Activated CD8-positive, alpha-beta T cell treated with anti-CD3 and anti-CD28 coated beads, Interleukin-2, amount 10 ng/mL, durations not matched to agents 7 days and 5 days (primary cell): ENCODE data around the gene C6orf47. TPM values are rescaled to one million over a fixed set of nuclear protein-coding genes. Genes with fewer than 3 reads are reported as not detected.
A peak's percentile ranks its signal among the peaks of the same experiment; 100 is the strongest.

Experiments used
- ATAC-seq: fragments of 150-1000 bp; cut with Tn5 transposase; one replicate; pipeline ENCODE4 v1.10.0; 2021; ENCODE audit warnings: moderate library complexity
- CTCF ChIA-PET: fragments of 350-600 bp; sonication (Branson Sonifier 250); formaldehyde crosslinking; loops from one replicate; lab custom pipeline; 2021; ENCODE audit warnings: antibody characterized with exemption; lab: Charles Lee
- POLR2A ChIA-PET: fragments of 350-600 bp; sonication (Branson Sonifier 250); formaldehyde crosslinking; loops from one replicate; lab custom pipeline; 2021; ENCODE audit warnings: antibody characterized with exemption; lab: Charles Lee
- DNase-seq: peaks from one replicate; pipeline ENCODE4 v3.0.0-alpha.2; 2020
- H3K27ac Mint-ChIP-seq: one replicate; pipeline ENCODE4 v1.8.0; 2021; ENCODE audit warnings: mild to moderate bottlenecking, mixed read lengths
- H3K27me3 Mint-ChIP-seq: one replicate; pipeline ENCODE4 v1.8.0; 2021; ENCODE audit warnings: low read depth, mixed read lengths
- H3K36me3 Mint-ChIP-seq: one replicate; pipeline ENCODE4 v1.8.0; 2021; ENCODE audit warnings: low read depth, mixed read lengths
- H3K4me1 Mint-ChIP-seq: one replicate; pipeline ENCODE4 v1.8.0; 2021; ENCODE audit warnings: low read depth, mixed read lengths
- H3K4me3 Mint-ChIP-seq: one replicate; pipeline ENCODE4 v1.8.0; 2021; ENCODE audit warnings: mild to moderate bottlenecking, mixed read lengths
- H3K9me3 Mint-ChIP-seq: one replicate; pipeline ENCODE4 v1.8.0; 2022; ENCODE audit warnings: mixed read lengths; ENCODE audit not compliant: insufficient read depth
- total RNA-seq, 2 experiments: library from RNA; stranded (reverse); gene quantifications; one replicate each; pipeline ENCODE4 v1.2.3, GENCODE V29; 2021

Gene C6orf47
- total RNA-seq, 2 experiments from 2014 or later, result 22.5 to 23.8 TPM

DNA sequence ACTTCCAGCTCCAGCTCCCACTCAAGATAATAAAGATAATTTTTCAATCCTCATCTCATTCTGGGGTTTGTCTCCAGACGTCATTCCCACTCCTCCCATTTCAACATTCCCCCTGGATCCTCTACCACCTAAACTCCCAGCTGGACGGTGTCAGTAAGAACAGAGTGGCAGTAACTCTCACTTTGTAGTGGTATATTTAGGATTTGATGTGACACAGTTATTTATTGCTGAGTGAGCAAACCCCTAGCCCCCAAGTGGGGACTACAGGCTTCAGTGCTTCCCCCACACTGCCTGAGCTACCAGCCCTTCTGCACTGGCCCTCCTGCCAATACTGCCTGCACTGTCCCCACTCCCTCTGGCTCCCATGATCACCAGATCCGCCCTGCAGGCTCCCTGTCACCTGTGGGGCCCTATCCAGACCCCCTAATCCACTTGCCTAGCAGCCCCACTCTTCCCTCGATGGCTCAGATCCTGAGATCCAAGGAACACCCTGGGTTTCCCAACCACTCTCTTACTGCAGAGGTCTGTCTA, 2.4 kb downstream of the C6orf47 start:
- Mint-ChIP-seq H3K4me1 (peaks cover 80% of the 10 kb centered on the region), H3K4me3 (peak overlapping the region; percentile 91), H3K27ac (peak overlapping the region; percentile 89), H3K27me3 (no peaks in the 10 kb centered on the region), H3K9me3 (no peaks in the 10 kb centered on the region), H3K36me3 (peaks cover 71% of the 10 kb centered on the region)
- ATAC-seq (no peak), DNase-seq (no peak)
- ChIA-PET POLR2A (interaction anchor here (0.8 to 1.1 kb wide), 2 partner anchors 13 to 82 kb away, joined by 3 read pairs; no protein-coding TSS in a partner anchor), CTCF (interaction anchor here (1.3 to 1.4 kb wide), 2 partner anchors 62 to 172 kb away, joined by 3 to 4 read pairs; no protein-coding TSS in a partner anchor)

- ChIA-PET CTCF (interaction anchor here (1.2 to 1.4 kb wide), 3 partner anchors 61 to 173 kb away, joined by 3 to 5 read pairs (median 4); no protein-coding TSS in a partner anchor), POLR2A (interaction anchor here (0.8 to 6.8 kb wide), 4 partner anchors 7 to 81 kb away, joined by 3 to 109 read pairs (median 3); partner anchors contain the start of genes CSNK2B and GPANK1)
- H3K4me3 Mint-ChIP-seq, result peak overlapping the region; percentile 91
- H3K27me3 Mint-ChIP-seq, result no peaks in the 10 kb centered on the region
- H3K27ac Mint-ChIP-seq, result peak overlapping the region; percentile 89
- H3K9me3 Mint-ChIP-seq, result no peaks in the 10 kb centered on the region
- H3K36me3 Mint-ChIP-seq, result peaks cover 69% of the 10 kb centered on the region
- peak; percentile 73 for DNase-seq
- ATAC-seq, result no peak
- H3K4me1 Mint-ChIP-seq, result peaks cover 78% of the 10 kb centered on the region
These were observed 3.0 kb downstream of the C6orf47 start for GRCh38 chr6:31657406-31658157.

DNA sequence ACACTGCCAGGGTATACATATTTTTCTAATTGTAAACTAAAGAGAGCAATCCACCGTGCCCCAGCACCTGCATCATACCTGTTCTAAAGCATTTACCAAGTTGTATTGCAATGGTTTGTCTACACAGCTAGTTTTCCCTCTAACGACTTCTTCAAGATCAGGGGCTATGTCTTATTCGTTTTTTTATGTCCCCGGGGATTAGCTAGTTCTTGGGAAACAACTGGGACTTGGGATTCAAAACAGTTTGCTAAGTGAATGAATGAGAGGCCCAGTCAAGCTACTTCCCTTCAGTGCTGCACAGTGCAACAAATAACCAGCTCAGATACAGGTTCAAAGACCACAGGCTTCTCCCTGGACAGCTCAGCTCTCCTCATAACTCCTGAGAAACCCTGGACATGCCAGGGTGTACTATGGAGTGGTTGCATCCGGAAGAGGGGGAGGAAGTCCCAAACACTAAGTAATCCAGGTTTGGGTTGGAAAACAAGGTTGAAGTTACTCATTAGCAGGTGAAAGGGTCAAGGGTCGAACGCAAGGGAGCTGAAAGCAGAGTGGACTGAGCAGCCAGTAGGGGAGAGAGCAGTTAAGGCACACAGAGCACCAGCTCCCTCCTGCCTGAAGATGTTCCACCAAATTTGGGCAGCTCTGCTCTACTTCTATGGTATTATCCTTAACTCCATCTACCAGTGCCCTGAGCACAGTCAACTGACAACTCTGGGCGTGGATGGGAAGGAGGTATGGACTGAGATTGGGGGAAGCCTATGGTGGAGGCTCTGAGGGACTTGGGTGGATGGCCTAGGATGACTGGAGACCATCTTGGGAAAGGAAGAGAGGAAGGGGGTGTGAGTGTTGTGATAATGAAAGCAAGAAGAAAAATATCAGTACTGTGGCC, 5.0 kb downstream of the C6orf47 start, which contains the start of gene APOM:
TSS of gene APOM (plus strand) at position 546 of the 889 bp plus-strand sequence. CDS start at position 619, 73 bp downstream.
- ATAC-seq (no peak), DNase-seq (no peak)
- ChIA-PET POLR2A (interaction anchor here (1.7 to 6.8 kb wide), 2 partner anchors 9 to 48 kb away, joined by 5 to 109 read pairs; partner anchors contain the start of genes ABHD16A, CSNK2B and GPANK1), CTCF (interaction anchor here (1.1 kb wide), 1 partner anchor 174 kb away, joined by 5 read pairs; no protein-coding TSS in a partner anchor)
- Mint-ChIP-seq H3K27me3 (no peaks in the 10 kb centered on the region), H3K36me3 (peaks cover 63% of the 10 kb centered on the region), H3K27ac (peak within 1 kb of the TSS; percentile 54), H3K4me3 (no peak within 1 kb of the TSS), H3K9me3 (no peaks in the 10 kb centered on the region), H3K4me1 (peaks cover 70% of the 10 kb centered on the region)

GRCh38 chr6:31654574-31655348, 5.8 kb downstream of the C6orf47 start:
- ATAC-seq (no peak), DNase-seq (no peak)
- ChIA-PET POLR2A (interaction anchor here (0.9 to 6.8 kb wide), 5 partner anchors 10 to 178 kb away, joined by 3 to 109 read pairs (median 5); partner anchors contain the start of genes ABHD16A, CSNK2B, GPANK1 and HSPA1B), CTCF (interaction anchor here (0.6 to 4.3 kb wide), 4 partner anchors 10 to 175 kb away, joined by 3 to 34 read pairs (median 4); partner anchors contain the start of genes CSNK2B and GPANK1)
- peaks cover 69% of the 10 kb centered on the region for H3K4me1 Mint-ChIP-seq
- H3K4me3 Mint-ChIP-seq, result peak overlapping the region; percentile 43
- H3K27ac Mint-ChIP-seq, result no peak overlapping the region
- peaks cover 60% of the 10 kb centered on the region for H3K36me3 Mint-ChIP-seq
- no peaks in the 10 kb centered on the region for H3K9me3 Mint-ChIP-seq
- H3K27me3 Mint-ChIP-seq, result no peaks in the 10 kb centered on the region

DNA sequence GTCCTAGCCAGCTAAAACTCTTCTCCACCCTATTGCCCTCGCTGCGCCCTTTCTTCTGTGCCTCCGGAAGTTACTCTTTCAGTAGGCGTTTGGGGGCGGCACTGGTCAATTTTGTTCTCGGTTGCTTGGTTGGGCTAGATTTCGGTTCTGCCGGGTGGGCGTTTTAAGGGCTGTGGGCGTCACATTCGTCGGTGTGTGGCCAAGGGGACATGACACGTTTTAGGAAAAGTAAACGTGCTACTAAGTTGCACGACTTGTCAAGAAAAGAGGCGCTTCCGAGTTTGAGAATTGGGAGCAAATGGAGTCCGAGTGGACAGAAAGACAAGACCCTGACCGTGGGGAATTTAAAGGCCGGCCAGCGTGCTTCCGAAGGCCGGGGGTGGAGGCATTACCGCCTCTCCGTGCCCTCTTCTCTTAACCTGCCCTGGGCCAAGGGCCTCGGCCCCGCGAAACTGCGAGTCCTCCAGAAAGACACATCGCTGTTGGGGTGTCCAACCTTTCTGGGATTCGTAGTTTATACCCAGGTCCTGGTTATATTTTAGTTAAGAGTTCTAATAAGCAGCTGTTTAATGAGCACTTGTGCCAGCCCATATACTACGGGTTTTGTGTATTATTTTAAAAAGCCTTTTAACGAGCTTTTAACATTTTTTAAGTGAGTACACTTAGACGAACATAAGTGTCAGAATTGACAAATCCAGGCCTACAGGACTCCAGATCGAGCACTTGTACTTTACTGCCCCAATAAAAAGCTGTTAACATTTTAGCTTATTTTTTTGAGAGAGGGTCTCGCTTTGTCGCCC, 7.5 kb downstream of the C6orf47 start:
- no peaks in the 10 kb centered on the region for H3K27me3 Mint-ChIP-seq
- peak overlapping the region; percentile 96 for H3K4me3 Mint-ChIP-seq
- DNase-seq (peak; percentile 93), ATAC-seq (peak; percentile 72)
- POLR2A ChIA-PET, result interaction anchor here (0.7 to 6.8 kb wide), 33 partner anchors 8 to 1189 kb away, joined by 3 to 109 read pairs (median 3); partner anchors contain the start of genes ATP6V1G2, C6orf47, CSNK2B and DDX39B
- H3K4me1 Mint-ChIP-seq, result peaks cover 66% of the 10 kb centered on the region
- H3K27ac Mint-ChIP-seq, result peak overlapping the region; percentile 98
- no peaks in the 10 kb centered on the region for H3K9me3 Mint-ChIP-seq
- CTCF ChIA-PET, result interaction anchor here (0.7 to 4.3 kb wide), 12 partner anchors 8 to 211 kb away, joined by 3 to 34 read pairs (median 4); partner anchors contain the start of genes ATP6V1G2, CSNK2B, DDX39B and GPANK1
- H3K36me3 Mint-ChIP-seq, result peaks cover 59% of the 10 kb centered on the region

- Mint-ChIP-seq H3K9me3 (no peaks in the 10 kb centered on the region), H3K4me3 (peak overlapping the region; percentile 96), H3K4me1 (peaks cover 55% of the 10 kb centered on the region), H3K36me3 (peaks cover 59% of the 10 kb centered on the region), H3K27me3 (no peaks in the 10 kb centered on the region), H3K27ac (peak overlapping the region; percentile 98)
- DNase-seq (no peak), ATAC-seq (peak; percentile 59)
- POLR2A ChIA-PET, result interaction anchor here (0.6 to 6.8 kb wide), 28 partner anchors 10 to 1193 kb away, joined by 3 to 109 read pairs (median 4); partner anchors contain the start of genes ATP6V1G2, C6orf47, CSNK2B and DDX39B
- CTCF ChIA-PET, result interaction anchor here (0.9 to 4.3 kb wide), 9 partner anchors 12 to 176 kb away, joined by 3 to 34 read pairs (median 4); partner anchors contain the start of genes CSNK2B, DDX39B, GPANK1 and HSPA1B
These were observed 8.9 kb downstream of the C6orf47 start for GRCh38 chr6:31651602-31652191.

- H3K36me3 Mint-ChIP-seq, result peaks cover 69% of the 10 kb centered on the region
- no peaks in the 10 kb centered on the region for H3K27me3 Mint-ChIP-seq
- peaks cover 28% of the 10 kb centered on the region for H3K4me1 Mint-ChIP-seq
- POLR2A ChIA-PET, result interaction anchor here (2.5 kb wide), 1 partner anchor 20 kb away, joined by 7 read pairs; the partner anchor contains the start of gene GPANK1
- H3K27ac Mint-ChIP-seq, result peak overlapping the region; percentile 10
- DNase-seq (no peak), ATAC-seq (no peak)
- no peaks in the 10 kb centered on the region for H3K9me3 Mint-ChIP-seq
- no peak overlapping the region for H3K4me3 Mint-ChIP-seq
- CTCF ChIA-PET, result no interaction called here
These were observed 15.3 kb downstream of the C6orf47 start for GRCh38 chr6:31645325-31645724.

GRCh38 chr6:31643818-31644454, 16.6 kb downstream of the C6orf47 start:
- POLR2A ChIA-PET, result interaction anchor here (0.5 to 2.5 kb wide), 2 partner anchors 19 to 21 kb away, joined by 3 to 7 read pairs; partner anchors contain the start of gene GPANK1
- no peak for ATAC-seq
- H3K36me3 Mint-ChIP-seq, result peaks cover 71% of the 10 kb centered on the region
- CTCF ChIA-PET, result no interaction called here
- H3K4me3 Mint-ChIP-seq, result no peak overlapping the region
- H3K27ac Mint-ChIP-seq, result no peak overlapping the region
- H3K4me1 Mint-ChIP-seq, result peaks cover 24% of the 10 kb centered on the region
- no peak for DNase-seq
- H3K9me3 Mint-ChIP-seq, result no peaks in the 10 kb centered on the region
- H3K27me3 Mint-ChIP-seq, result no peaks in the 10 kb centered on the region
